Measurements from ENCODE around the gene IPCEF1. TPM values are rescaled to one million over a fixed set of nuclear protein-coding genes. Genes with fewer than 3 reads are reported as not detected.

Gene IPCEF1
- total RNA-seq, 1 experiment from 2014 or later: 0.48 TPM

GRCh38 chr6:154297210-154297609, 59.4 kb downstream of the IPCEF1 start:
- Histone ChIP-seq H3K18ac (ENCODE audit: insufficient read length, low read depth, low read length) (no peak overlapping the region), H4K91ac (ENCODE audit: insufficient read length, low read depth, low read length) (no peak overlapping the region), H4K8ac (replicated peaks; ENCODE audit: insufficient read length, low read depth, low read length) (no peak overlapping the region), H2BK15ac (ENCODE audit: low read depth, low read length) (no peak overlapping the region), H3K23ac (ENCODE audit: insufficient read length, low read depth, low read length) (no peak overlapping the region), H3K14ac (ENCODE audit: insufficient read depth, low read length) (no peak overlapping the region), H3K4me2 (ENCODE audit: insufficient read depth, insufficient read length, low read length) (no peak overlapping the region), H2AK5ac (ENCODE audit: insufficient read length, low read length) (no peak overlapping the region), H3K9ac (ENCODE audit: extremely low read depth, insufficient read length, low read length) (no peak overlapping the region), H2BK120ac (ENCODE audit: low read depth, low read length, poor library complexity, severe bottlenecking) (no peak overlapping the region), H3T11ph (ENCODE audit: low read length) (no peak overlapping the region), H3K56ac (ENCODE audit: insufficient read length, low read depth, low read length) (no peak overlapping the region), H3K4me1 (ENCODE audit: insufficient read depth, low read length) (0 out of 2 replicates have a peak, but pooled peaks cover 2% of the 10 kb centered on the region), H4K5ac (ENCODE audit: insufficient read length, low read depth, low read length) (no peak overlapping the region), H3K27me3 (ENCODE audit: insufficient read depth, low read length) (no peaks in the 10 kb centered on the region), H3K79me2 (ENCODE audit: insufficient read depth, low read length) (no peaks in the 10 kb centered on the region), H2BK20ac (ENCODE audit: low read depth, low read length, poor library complexity, severe bottlenecking) (no peak overlapping the region), H4K20me1 (ENCODE audit: control insufficient read depth, insufficient read depth, insufficient read length) (no peaks in the 10 kb centered on the region), H2AFZ (ENCODE audit: low read length) (no peak overlapping the region), H3K79me1 (ENCODE audit: insufficient read depth, low read depth, low read length, poor library complexity, severe bottlenecking) (no peaks in the 10 kb centered on the region), H3K23me2 (ENCODE audit: insufficient read length, low read depth, low read length, poor library complexity, severe bottlenecking) (no peaks in the 10 kb centered on the region), H2BK5ac (ENCODE audit: insufficient read length, low read length) (no peak overlapping the region), H2BK12ac (ENCODE audit: insufficient read length, low read depth, low read length) (no peak overlapping the region), H3K4ac (ENCODE audit: low read depth, low read length) (no peak overlapping the region), H3K9me3 (ENCODE audit: control insufficient read depth, low read depth, low read length) (no peaks in the 10 kb centered on the region), H3K27ac (ENCODE audit: insufficient read length, low read depth, low read length) (no peak overlapping the region)
- no peaks in the 10 kb centered on the region for H3K4me1 Mint-ChIP-seq
- no peak overlapping the region for H3K27ac Mint-ChIP-seq
- H3K36me3 Mint-ChIP-seq (ENCODE audit: insufficient read depth in 1 of 3, low read depth in 3 of 3): no peaks in the 10 kb centered on the region
- WGBS (ENCODE audit: extremely low coverage, insufficient read length, low lambda C conversion rate): no CpG with 5 or more reads among the region's 4 CpGs
- no peaks in the 10 kb centered on the region for H3K27me3 Mint-ChIP-seq (ENCODE audit: low read depth)
- TF ChIP-seq, protein P1, sequence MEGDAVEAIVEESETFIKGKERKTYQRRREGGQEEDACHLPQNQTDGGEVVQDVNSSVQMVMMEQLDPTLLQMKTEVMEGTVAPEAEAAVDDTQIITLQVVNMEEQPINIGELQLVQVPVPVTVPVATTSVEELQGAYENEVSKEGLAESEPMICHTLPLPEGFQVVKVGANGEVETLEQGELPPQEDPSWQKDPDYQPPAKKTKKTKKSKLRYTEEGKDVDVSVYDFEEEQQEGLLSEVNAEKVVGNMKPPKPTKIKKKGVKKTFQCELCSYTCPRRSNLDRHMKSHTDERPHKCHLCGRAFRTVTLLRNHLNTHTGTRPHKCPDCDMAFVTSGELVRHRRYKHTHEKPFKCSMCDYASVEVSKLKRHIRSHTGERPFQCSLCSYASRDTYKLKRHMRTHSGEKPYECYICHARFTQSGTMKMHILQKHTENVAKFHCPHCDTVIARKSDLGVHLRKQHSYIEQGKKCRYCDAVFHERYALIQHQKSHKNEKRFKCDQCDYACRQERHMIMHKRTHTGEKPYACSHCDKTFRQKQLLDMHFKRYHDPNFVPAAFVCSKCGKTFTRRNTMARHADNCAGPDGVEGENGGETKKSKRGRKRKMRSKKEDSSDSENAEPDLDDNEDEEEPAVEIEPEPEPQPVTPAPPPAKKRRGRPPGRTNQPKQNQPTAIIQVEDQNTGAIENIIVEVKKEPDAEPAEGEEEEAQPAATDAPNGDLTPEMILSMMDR (conservative IDR thresholded peaks at IDR 0.05): no peak
- H3K9me3 Mint-ChIP-seq: no peaks in the 10 kb centered on the region; a peak in 1 of 5 replicates
- H3K4me3 Mint-ChIP-seq: no peak overlapping the region
- DNase-seq: no peak

Data from H9 (cell line).